Fibroblast of lung (primary cell): Measurements from ENCODE around the gene PTGFRN. TPM values are rescaled to one million over a fixed set of nuclear protein-coding genes. Genes with fewer than 3 reads are reported as not detected.

Experiments used
- DNase-seq, 2 donors: peaks; one replicate each; pipeline versions ENCODE4 v3.0.0 to v3.0.0-alpha.2; 2010; ENCODE audit warnings: low read depth in 2 of 2
- H2AFZ ChIP-seq: 2 replicates; pipeline ENCODE4 v1.5.1; 2012; ENCODE audit warnings: low read length, control low read depth, inconsistent platforms
- H3K27ac ChIP-seq: 2 replicates; pipeline ENCODE4 v1.5.1; 2011; ENCODE audit warnings: low read length, control low read depth; ENCODE audit not compliant: insufficient read depth
- H3K27me3 ChIP-seq: 2 replicates; pipeline ENCODE4 v1.5.1; 2011; ENCODE audit warnings: mild to moderate bottlenecking, low read length; ENCODE audit not compliant: control insufficient read depth, insufficient read depth
- H3K36me3 ChIP-seq: 2 replicates; pipeline ENCODE4 v1.5.1; 2011; ENCODE audit warnings: low read length; ENCODE audit not compliant: control insufficient read depth, insufficient read depth
- H3K4me1 ChIP-seq: 2 replicates; pipeline ENCODE4 v1.5.1; 2011; ENCODE audit warnings: low read length; ENCODE audit not compliant: control insufficient read depth, insufficient read depth; ENCODE audit errors: extremely low read depth
- H3K4me2 ChIP-seq: 2 replicates; pipeline ENCODE4 v1.5.1; 2011; ENCODE audit warnings: low read length, control low read depth; ENCODE audit not compliant: insufficient read depth; ENCODE audit errors: extremely low read depth
- H3K4me3 ChIP-seq, 4 experiments: fragments of 200-600 bp in 1 of 4; sonication (generic) in 1 of 4; replicated peaks in 1 of 4; 2 replicates each; pipeline ENCODE4 v1.5.1; 2011 to 2016; ENCODE audit warnings: low read length in 4 of 4, low read depth in 3 of 4, mild to moderate bottlenecking in 3 of 4, control low read depth in 2 of 4, inconsistent platforms in 1 of 4, mixed read lengths in 1 of 4; ENCODE audit not compliant: insufficient read depth in 1 of 4; ENCODE audit errors: control extremely low read depth in 1 of 4
- H3K79me2 ChIP-seq: 2 replicates; pipeline ENCODE4 v1.5.1; 2012; ENCODE audit warnings: mild to moderate bottlenecking, low read length, inconsistent platforms; ENCODE audit not compliant: control insufficient read depth, insufficient read depth
- H3K9ac ChIP-seq: 2 replicates; pipeline ENCODE4 v1.5.1; 2011; ENCODE audit warnings: mild to moderate bottlenecking, low read length, control low read depth; ENCODE audit not compliant: insufficient read depth
- H3K9me3 ChIP-seq: 2 replicates; pipeline ENCODE4 v1.5.1; 2012; ENCODE audit warnings: low read depth, low read length; ENCODE audit not compliant: control insufficient read depth, insufficient read depth
- H4K20me1 ChIP-seq: 2 replicates; pipeline ENCODE4 v1.5.1; 2011; ENCODE audit warnings: low read length; ENCODE audit not compliant: control insufficient read depth, insufficient read depth; ENCODE audit errors: extremely low read depth
- CTCF ChIP-seq, 2 donors: IDR thresholded peaks in 1 of 2; conservative IDR thresholded peaks in 1 of 2; 1 replicate in 1 of 2; 2 replicates in 1 of 2; pipeline ENCODE4 v1.5.1; 2011 to 2012; ENCODE audit warnings: low read length in 2 of 2, control low read depth in 1 of 2, inconsistent platforms in 1 of 2, low read depth in 1 of 2, mild to moderate bottlenecking in 1 of 2
- EZH2 ChIP-seq: IDR thresholded peaks from 2 replicates; pipeline ENCODE4 v1.5.1; 2012; ENCODE audit warnings: low read length, control low read depth, mild to moderate bottlenecking; ENCODE audit errors: missing control alignments
- polyA plus RNA-seq, 2 donors: library from polyadenylated mRNA; depleted of rRNA in 1 of 2; stranded (reverse) in 1 of 2; unstranded in 1 of 2; fragments of >200 nt; gene quantifications; 2 replicates each; pipeline ENCODE4 v1.2.1, GENCODE V29; 2011 to 2012; ENCODE audit warnings: missing spikeins in 1 of 2
- total RNA-seq: library from RNA; depleted of rRNA; stranded (reverse); fragments of >200 nt; gene quantifications from 2 replicates; pipeline ENCODE4 v1.2.1, GENCODE V29; 2014

Gene PTGFRN
- total and polyA plus RNA-seq, 2 donors (not counting 1 experiment from before 2014, with no cell fraction given) = 0.72 to 1.2 TPM

- H3K36me3 ChIP-seq = no peaks in the 10 kb centered on the region
- no peak overlapping the region for H3K4me3 ChIP-seq
- no peak overlapping the region for H3K9ac ChIP-seq
- H3K27me3 ChIP-seq = no peaks in the 10 kb centered on the region
- no peaks in the 10 kb centered on the region for H3K9me3 ChIP-seq
- no peak overlapping the region for H3K27ac ChIP-seq
- H4K20me1 ChIP-seq = no peaks in the 10 kb centered on the region
- H2AFZ ChIP-seq = no peak overlapping the region
- DNase-seq = no peak
- TF ChIP-seq EZH2 (no peak), CTCF (conservative IDR thresholded peaks at IDR 0.05 in 1 of 2, IDR thresholded peaks at IDR 0.05 in 1 of 2; ENCODE audit: low read depth in 1 of 2, low read length in 2 of 2) (no peak)
- no peaks in the 10 kb centered on the region for H3K4me1 ChIP-seq
- H3K4me2 ChIP-seq = no peak overlapping the region
- H3K79me2 ChIP-seq = no peaks in the 10 kb centered on the region
Measured at GRCh38 chr1:117037802-117038201, 128.1 kb downstream of the PTGFRN start.

- no peaks in the 10 kb centered on the region for H3K9me3 ChIP-seq
- H3K4me1 ChIP-seq = no peaks in the 10 kb centered on the region
- no peaks in the 10 kb centered on the region for H4K20me1 ChIP-seq
- H3K4me3 ChIP-seq = no peak overlapping the region
- no peaks in the 10 kb centered on the region for H3K27me3 ChIP-seq
- no peak overlapping the region for H3K27ac ChIP-seq
- no peak overlapping the region for H2AFZ ChIP-seq
- TF ChIP-seq EZH2 (no peak), CTCF (conservative IDR thresholded peaks at IDR 0.05 in 1 of 2, IDR thresholded peaks at IDR 0.05 in 1 of 2; ENCODE audit: low read depth in 1 of 2, low read length in 2 of 2) (no peak)
- DNase-seq = no peak
- no peaks in the 10 kb centered on the region for H3K36me3 ChIP-seq
- no peak overlapping the region for H3K4me2 ChIP-seq
- no peaks in the 10 kb centered on the region for H3K79me2 ChIP-seq
- H3K9ac ChIP-seq = no peak overlapping the region
Measured at GRCh38 chr1:117038236-117038635, 128.5 kb downstream of the PTGFRN start.

Other genes starting within 250 kb of the PTGFRN start
- gene IGSF3, start 242.2 kb upstream of the PTGFRN start, total RNA-seq = under 0.01 TPM in 2 replicates
- 0.02 TPM in 2 replicates for gene IGSF3, start 242.2 kb upstream of the PTGFRN start, polyA plus RNA-seq
- not detected in 2 replicates for gene CD2, start 155.5 kb upstream of the PTGFRN start, total RNA-seq
- gene CD2, start 155.5 kb upstream of the PTGFRN start, polyA plus RNA-seq = not detected in 2 replicates
- under 0.01 TPM in 1 of 2 replicates, not detected in the other for gene CD101, start 91.8 kb downstream of the PTGFRN start, total RNA-seq
- 0.25 TPM in 1 of 2 replicates, not detected in the other for gene CD101, start 91.8 kb downstream of the PTGFRN start, polyA plus RNA-seq
- gene TTF2, start 150.4 kb downstream of the PTGFRN start, total RNA-seq = 7.7 and 13.2 TPM in 2 replicates
- 10.0 and 14.9 TPM in 2 replicates for gene TTF2, start 150.4 kb downstream of the PTGFRN start, polyA plus RNA-seq
- gene TRIM45, start 211.8 kb downstream of the PTGFRN start, total RNA-seq = 4.6 and 8.4 TPM in 2 replicates
- gene TRIM45, start 211.8 kb downstream of the PTGFRN start, polyA plus RNA-seq = 2.9 and 4.0 TPM in 2 replicates